KMS-11 (cell line): ENCODE results near the gene FBXW8.

Experiments
- H2AFZ ChIP-seq: fragments of 200-600 bp; sonication (generic); 2 replicates; pipeline ENCODE4 v1.6.1; 2016; ENCODE audit warnings: antibody characterized with exemption, mixed run types, low read depth
- H3K27ac ChIP-seq: fragments of 200-600 bp; sonication (generic); 2 replicates; pipeline ENCODE4 v1.6.1; 2016; ENCODE audit warnings: mild to moderate bottlenecking, mixed run types
- H3K27me3 ChIP-seq: fragments of 200-600 bp; sonication (generic); 2 replicates; pipeline ENCODE4 v1.6.1; 2017; ENCODE audit warnings: mild to moderate bottlenecking, low read depth, mixed run types, moderate library complexity; ENCODE audit not compliant: insufficient read depth
- H3K36me3 ChIP-seq: fragments of 200-600 bp; sonication (generic); 2 replicates; pipeline ENCODE4 v1.6.1; 2017; ENCODE audit warnings: mild to moderate bottlenecking, mixed run types; ENCODE audit not compliant: insufficient read depth
- H3K4me1 ChIP-seq: fragments of 200-600 bp; sonication (generic); 2 replicates; pipeline ENCODE4 v1.6.1; 2016; ENCODE audit warnings: mild to moderate bottlenecking, low read depth, mixed run types; ENCODE audit not compliant: poor library complexity, severe bottlenecking
- H3K4me2 ChIP-seq: fragments of 200-600 bp; sonication (generic); 2 replicates; pipeline ENCODE4 v1.7.0; 2016; ENCODE audit warnings: mild to moderate bottlenecking, mixed run types
- H3K4me3 ChIP-seq: fragments of 200-600 bp; sonication (generic); IDR thresholded peaks from 2 replicates; pipeline ENCODE4 v1.6.1; 2017; ENCODE audit warnings: low read depth, low read length, mixed read lengths; ENCODE audit not compliant: insufficient read depth
- H3K79me2 ChIP-seq: fragments of 200-600 bp; sonication (generic); 2 replicates; pipeline ENCODE4 v1.6.1; 2016; ENCODE audit warnings: low read depth, mixed run types; ENCODE audit not compliant: insufficient read depth
- H3K9ac ChIP-seq: fragments of 200-600 bp; sonication (generic); 2 replicates; pipeline ENCODE4 v1.6.1; 2016; ENCODE audit warnings: mild to moderate bottlenecking, mixed run types
- H4K20me1 ChIP-seq: fragments of 200-600 bp; sonication (generic); 2 replicates; pipeline ENCODE4 v1.6.1; 2016; ENCODE audit warnings: mild to moderate bottlenecking, mixed run types; ENCODE audit not compliant: insufficient read depth
- CTCF ChIP-seq: fragments of 200-600 bp; sonication (generic); conservative IDR thresholded peaks from 2 replicates; pipeline ENCODE4 v1.6.1; 2017; ENCODE audit warnings: low read depth, mild to moderate bottlenecking, antibody characterized with exemption, low read length, moderate library complexity, mixed read lengths

The FBXW8 gene

GRCh38 chr12:117024961-117025480 is 114.3 kb downstream of the FBXW8 start:
- Histone ChIP-seq H3K4me3 (no peak overlapping the region), H3K9ac (no peak overlapping the region; the same call in 1 of the 2 replicates), H3K36me3 (no peaks in the 10 kb centered on the region), H3K27ac (peak overlapping the region; percentile 76), H3K79me2 (no peaks in the 10 kb centered on the region), H2AFZ (no peak overlapping the region), H4K20me1 (no peaks in the 10 kb centered on the region), H3K4me2 (peak overlapping the region; percentile 22; the same call in 1 of the 2 replicates), H3K27me3 (no peaks in the 10 kb centered on the region), H3K4me1 (peaks cover 33% of the 10 kb centered on the region)
- no peak for TF ChIP-seq CTCF

GRCh38 chr12:117025481-117026151 is 114.9 kb downstream of the FBXW8 start:
- Histone ChIP-seq H3K79me2 (no peaks in the 10 kb centered on the region), H3K27me3 (no peaks in the 10 kb centered on the region), H3K36me3 (no peaks in the 10 kb centered on the region), H4K20me1 (no peaks in the 10 kb centered on the region), H3K4me2 (peak overlapping the region; percentile 29), H3K9ac (peak overlapping the region; percentile 41; the same call in 1 of the 2 replicates), H3K4me1 (peaks cover 33% of the 10 kb centered on the region), H3K4me3 (no peak overlapping the region), H2AFZ (peak overlapping the region; percentile 21; the same call in 1 of the 2 replicates), H3K27ac (peak overlapping the region; percentile 76)
- peak; percentile 85 for TF ChIP-seq CTCF

GRCh38 chr12:117026343-117026742 is 115.6 kb downstream of the FBXW8 start:
- Histone ChIP-seq H3K4me2 (no peak overlapping the region), H3K27ac (peak overlapping the region; percentile 76; the same call in 1 of the 2 replicates), H3K27me3 (no peaks in the 10 kb centered on the region), H3K9ac (peak overlapping the region; percentile 41; the same call in 1 of the 2 replicates), H3K4me1 (peaks cover 33% of the 10 kb centered on the region), H4K20me1 (no peaks in the 10 kb centered on the region), H3K36me3 (no peaks in the 10 kb centered on the region), H2AFZ (no peak overlapping the region), H3K4me3 (no peak overlapping the region), H3K79me2 (no peaks in the 10 kb centered on the region)
- no peak for TF ChIP-seq CTCF

GRCh38 chr12:117026921-117027250 is 116.1 kb downstream of the FBXW8 start:
- Histone ChIP-seq H3K4me1 (peaks cover 33% of the 10 kb centered on the region), H2AFZ (no peak overlapping the region), H3K4me2 (no peak overlapping the region), H3K9ac (no peak overlapping the region), H4K20me1 (no peaks in the 10 kb centered on the region), H3K27me3 (no peaks in the 10 kb centered on the region), H3K36me3 (no peaks in the 10 kb centered on the region), H3K79me2 (no peaks in the 10 kb centered on the region), H3K27ac (no peak overlapping the region; the same call in 1 of the 2 replicates), H3K4me3 (no peak overlapping the region)
- no peak for TF ChIP-seq CTCF
